G401 (cell line): ENCODE results near the gene CCL5. TPM values are rescaled to one million over a fixed set of nuclear protein-coding genes. Genes with fewer than 3 reads are reported as not detected.
"Not testable (repeated sequence)": the region's sequence is repeated elsewhere in the genome, so short reads cannot be mapped to it uniquely, and the experiment has no call there.

Source experiments
- DNase-seq: peaks from one replicate; pipeline ENCODE4 v3.0.0-alpha.2; 2015; ENCODE audit warnings: low spot score
- in situ Hi-C: cut with HindIII; loops from 2 replicates; pipeline ENCODE4 v1.10.0; 2016; ENCODE audit warnings: low sequenced_read_pairs, mixed read lengths
- total RNA-seq: library from RNA; depleted of rRNA; stranded (reverse); fragments of >200 nt; shearing (Covaris generic); gene quantifications from 2 replicates; pipeline ENCODE4 v1.2.3, GENCODE V29; 2014

The CCL5 gene
- total RNA-seq, 1 experiment from 2014 or later: not detected

DNA sequence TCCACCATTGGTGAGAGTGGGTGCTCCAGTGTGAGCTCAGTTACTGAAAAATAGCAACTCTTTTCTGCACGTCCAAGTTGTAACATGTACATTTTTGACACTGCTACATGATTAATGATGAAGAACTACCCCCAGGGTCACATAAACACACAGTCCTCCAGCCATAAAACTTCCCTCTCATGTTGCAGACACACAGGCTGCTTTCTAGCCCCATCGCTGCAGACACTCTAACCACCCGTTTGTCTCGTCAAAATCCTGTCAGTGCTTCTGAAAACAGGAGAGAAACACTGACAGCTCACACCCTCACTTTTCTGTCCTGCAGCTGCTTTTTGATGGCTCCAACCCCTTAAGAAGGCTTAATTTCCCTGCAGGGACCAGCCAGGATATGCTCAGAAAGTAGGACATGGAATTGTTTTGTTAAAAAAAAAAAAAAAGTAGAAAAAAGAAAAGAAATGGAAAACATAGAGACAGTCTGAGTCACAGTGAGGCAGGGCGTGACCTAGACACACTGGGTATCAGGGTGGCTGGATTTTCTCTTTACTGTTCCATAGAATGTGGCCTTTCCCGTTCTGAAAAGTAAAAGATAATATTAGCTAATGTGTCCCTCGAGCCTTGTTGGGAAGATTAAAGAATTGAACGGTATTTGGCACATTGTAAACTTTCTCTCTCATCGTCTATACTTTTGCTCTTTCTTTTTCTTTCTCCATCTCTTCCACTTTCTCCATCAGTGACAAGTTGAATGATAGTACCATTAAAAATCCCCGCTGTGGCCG is 20.7 kb upstream of the CCL5 start:
- no peak for DNase-seq
- in situ Hi-C loops: no loop called here

DNA sequence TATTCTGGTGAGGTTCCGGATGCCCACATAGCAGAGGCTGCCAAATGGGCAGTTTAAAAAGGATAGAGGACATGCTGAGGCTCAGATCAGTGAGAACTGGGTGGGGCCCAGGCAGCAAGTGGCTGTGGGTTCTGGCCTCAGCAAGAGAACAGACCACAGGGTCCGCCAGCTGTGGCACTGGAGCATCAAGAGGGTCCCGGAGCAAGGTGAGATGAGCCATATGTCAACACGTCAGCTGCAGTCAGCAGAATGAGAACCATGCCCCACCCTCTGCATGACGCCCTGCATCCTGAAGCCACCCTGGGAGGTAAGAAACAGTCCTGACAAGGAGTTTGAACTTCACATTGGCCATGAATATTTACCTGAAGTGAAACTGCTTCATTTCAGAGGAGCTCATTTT is 20.1 kb upstream of the CCL5 start:
- no peak for DNase-seq
- in situ Hi-C loops: no loop called here

DNA sequence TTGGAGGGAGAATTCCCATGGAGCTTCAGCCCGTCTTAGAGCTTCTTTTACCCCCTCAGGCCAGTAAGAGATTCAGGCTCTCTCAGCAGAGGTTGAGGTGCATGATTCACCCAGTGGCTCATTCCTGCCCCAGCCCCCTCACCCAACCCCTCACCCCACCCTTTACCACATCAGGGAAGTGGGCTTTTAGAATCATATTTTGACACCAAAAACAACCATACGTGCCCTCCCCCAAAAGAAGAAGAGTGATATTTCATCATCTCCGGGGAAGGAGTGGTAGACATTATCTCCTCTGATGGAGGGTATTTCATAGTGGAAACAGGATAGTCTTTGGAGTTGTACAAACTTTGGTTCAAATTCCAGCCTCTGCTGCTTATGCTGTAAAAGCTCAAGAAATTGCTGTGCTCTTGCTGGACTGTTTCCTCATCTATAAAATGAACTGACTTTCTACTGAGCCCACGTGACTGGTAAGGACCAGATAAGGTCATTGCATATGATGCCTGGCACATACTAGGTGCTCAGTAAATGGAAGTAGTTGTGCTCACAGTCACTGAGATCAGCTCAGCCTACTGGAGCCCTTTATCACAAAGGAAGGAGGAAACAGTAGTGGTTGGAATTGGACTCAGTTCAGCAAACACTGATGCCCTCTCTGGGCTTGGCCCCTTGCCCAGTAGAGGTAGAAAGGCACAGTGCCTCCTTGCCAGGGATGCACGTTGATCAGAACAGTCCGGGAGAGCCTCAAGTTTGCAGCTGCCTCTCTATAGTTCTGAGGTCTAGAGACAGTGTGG is 18.3 kb upstream of the CCL5 start:
- no peak for DNase-seq
- in situ Hi-C loops: no loop called here

DNA sequence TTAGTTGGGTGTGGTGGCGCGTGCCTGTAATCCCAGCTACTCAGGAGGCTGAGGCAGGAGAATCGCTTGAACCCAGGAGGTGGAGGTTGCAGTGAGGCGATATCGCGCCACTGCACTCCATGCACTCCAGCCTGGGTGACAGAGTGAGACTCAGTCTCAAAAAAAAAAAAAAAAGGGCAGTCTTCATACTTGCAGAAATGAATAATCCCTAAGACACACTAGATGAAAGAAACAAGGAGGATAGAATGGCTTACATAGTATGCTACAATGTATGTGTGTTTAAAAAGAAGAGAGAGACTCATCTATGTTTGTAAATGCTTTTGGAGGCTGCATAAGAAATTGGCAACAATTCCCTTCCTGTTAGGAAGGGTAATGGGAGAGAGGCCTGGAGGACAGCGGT is 17.6 kb upstream of the CCL5 start:
- DNase-seq, in situ Hi-C loops: not testable (repeated sequence)

DNA sequence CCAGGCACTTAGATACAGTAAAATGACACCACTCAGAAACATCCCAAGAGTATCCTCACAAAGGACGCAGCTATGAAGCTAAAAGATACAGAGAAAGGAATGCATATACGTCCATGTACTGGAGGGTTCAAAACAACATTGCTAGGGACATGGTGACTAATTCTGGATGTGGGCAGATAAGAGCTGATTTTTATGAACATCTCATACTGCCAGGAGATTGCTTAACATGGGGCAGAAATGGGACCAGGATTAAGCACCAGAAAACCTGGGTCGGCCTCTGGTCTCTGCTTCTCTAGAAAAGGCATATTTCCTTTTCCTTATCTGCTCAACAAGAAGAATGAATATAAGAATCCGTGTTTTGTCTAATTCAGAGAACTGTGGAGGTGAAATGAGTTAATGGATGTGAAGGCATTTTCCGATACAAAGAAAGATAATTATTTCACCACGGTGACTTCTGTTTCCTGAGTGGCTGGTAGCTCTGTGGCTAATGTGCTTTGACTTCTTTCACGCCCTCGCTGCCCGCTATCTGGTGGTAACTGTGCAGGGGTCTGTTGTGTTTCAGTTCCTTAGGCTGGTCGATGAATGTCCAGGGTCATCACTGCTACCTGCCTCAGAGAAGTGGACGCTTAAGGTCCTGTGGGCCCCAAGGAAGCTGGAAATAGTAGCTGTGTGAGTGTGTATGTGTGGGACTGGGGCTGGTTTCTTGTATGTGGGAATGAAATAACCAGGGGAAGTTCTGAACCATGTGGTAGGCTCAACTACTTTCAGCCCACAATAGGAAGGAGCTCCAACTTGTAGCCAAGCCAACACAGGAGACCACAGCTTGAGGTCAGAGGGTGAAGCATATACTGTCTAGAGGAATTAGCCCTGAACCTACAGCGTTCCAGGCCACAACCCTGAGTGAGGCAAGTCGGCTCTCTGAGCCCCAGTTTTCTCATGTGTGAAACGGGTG is 15.8 kb upstream of the CCL5 start:
- in situ Hi-C loops: no loop called here
- DNase-seq: no peak

DNA sequence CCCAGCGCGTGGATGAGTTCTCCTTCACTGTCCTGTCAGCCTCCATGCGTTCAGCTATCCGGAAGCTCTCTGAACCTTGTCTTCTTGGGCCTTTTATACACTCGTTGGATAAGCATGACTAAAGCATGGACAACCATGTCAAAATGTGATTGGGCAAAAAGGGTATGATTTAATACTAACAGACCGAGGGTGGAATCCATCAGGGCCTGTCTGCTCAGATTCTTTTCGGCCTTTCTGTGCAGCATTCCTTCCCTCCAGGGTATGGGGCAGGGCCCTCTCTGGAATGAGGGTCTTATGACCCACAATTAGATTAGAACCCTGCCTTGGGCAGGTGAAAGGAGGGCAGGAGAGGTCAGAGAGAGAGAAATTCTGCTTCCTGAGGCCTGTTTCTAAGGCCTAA is 14.0 kb upstream of the CCL5 start:
- in situ Hi-C loops: no loop called here
- no peak for DNase-seq

DNA sequence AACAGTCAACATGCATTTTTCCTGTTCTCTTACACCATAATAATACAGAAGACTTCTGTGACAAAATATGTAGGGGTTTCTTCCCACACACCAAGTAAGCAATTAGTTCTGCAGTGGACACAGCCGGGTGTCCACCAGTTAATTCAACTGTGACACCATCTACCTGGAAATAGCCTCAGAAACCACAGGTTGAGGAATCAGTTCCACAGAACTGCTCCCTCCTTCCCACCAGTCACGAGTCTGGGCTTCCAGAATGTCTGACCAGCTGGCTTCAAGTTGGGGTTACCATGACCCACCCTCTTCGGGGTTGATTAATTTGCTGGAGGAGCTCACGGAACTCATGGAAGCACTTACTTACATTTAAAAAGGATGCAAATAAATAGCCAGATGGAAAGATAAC is 13.6 kb upstream of the CCL5 start:
- no peak for DNase-seq
- in situ Hi-C loops: no loop called here

DNA sequence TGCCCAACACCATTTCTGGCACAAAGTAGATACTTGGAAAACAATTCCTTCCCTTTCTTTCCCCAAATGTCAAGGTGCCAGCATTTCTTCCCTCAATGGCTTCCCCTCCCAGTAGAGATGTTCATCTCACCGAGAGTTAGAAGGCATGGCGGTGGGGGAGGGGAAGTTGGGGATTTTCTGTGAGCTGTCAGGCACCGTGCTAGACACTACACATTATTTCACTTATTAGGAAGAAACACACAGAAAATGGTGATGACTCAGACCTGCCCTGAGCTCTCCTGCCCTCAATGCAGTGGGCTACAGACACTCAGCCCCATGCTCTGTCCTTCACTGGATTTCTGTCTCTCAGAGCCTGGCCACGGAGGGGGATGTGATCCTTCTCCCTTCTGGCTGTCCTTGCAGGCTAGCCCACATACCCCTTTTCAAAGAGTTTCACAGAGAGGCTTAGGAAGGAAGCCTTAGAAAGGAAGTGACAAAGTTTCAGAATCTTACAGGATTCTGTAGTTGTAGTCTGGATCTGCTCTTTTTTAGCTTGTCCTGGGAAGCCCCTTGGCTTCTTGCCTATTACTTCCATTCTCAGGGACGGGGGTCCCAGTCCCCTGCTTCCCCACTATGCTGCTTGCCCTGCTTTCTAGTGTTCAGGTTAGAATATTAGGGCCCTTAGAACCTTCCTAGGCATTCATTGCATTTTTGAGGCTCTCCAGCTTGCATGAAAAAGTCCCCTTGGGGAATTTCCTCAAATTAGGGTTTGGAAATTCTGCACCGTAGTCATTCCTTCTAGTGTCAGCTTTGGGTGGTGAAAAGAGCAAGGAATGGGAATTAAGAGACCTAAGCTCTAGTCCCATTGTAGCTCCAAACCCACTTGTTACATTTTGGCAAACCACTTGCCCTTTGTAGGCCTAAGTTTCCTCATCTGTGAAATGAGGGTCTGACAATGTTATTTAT is 12.2 kb upstream of the CCL5 start:
- in situ Hi-C loops: no loop called here
- no peak for DNase-seq

DNA sequence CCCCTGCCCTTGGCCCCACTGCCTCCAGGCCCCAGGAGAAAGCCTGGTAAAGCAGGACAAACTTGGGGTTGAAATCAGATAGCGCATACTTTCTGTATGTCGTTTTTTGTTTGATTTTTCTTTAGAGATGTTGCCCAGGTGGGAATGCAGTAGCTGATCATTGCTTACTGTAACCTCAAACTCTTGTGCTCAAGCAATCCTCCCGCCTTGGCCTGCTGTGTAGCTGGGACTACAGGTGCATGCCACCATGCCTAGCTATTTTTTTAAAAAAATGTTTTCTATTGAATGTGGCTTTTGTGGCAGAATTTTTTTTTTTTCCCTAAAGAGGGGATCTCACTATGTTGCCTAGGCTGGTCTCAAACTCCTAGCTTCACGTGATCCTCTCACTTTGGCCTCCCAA is 11.1 kb upstream of the CCL5 start:
- in situ Hi-C loops: no loop called here
- no peak for DNase-seq

DNA sequence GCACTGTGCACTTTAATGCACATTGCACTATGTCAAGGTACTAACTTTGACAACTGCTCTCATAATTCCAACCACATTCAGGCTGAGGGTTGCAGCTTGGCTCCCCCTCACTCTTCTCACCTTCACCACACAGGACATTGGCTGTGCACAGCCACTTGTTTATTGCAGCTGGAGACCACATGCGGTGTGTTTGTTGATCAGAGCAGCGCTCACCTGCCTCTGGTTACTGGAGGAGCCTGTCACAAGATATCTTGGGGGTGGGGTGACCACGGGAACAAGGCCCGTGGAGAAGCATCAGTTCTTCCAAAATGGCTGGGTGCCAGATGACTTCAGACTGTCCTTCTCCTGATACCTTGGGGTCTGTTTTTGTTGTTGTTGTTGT is 10.6 kb upstream of the CCL5 start:
- DNase-seq: no peak
- in situ Hi-C loops: no loop called here

DNA sequence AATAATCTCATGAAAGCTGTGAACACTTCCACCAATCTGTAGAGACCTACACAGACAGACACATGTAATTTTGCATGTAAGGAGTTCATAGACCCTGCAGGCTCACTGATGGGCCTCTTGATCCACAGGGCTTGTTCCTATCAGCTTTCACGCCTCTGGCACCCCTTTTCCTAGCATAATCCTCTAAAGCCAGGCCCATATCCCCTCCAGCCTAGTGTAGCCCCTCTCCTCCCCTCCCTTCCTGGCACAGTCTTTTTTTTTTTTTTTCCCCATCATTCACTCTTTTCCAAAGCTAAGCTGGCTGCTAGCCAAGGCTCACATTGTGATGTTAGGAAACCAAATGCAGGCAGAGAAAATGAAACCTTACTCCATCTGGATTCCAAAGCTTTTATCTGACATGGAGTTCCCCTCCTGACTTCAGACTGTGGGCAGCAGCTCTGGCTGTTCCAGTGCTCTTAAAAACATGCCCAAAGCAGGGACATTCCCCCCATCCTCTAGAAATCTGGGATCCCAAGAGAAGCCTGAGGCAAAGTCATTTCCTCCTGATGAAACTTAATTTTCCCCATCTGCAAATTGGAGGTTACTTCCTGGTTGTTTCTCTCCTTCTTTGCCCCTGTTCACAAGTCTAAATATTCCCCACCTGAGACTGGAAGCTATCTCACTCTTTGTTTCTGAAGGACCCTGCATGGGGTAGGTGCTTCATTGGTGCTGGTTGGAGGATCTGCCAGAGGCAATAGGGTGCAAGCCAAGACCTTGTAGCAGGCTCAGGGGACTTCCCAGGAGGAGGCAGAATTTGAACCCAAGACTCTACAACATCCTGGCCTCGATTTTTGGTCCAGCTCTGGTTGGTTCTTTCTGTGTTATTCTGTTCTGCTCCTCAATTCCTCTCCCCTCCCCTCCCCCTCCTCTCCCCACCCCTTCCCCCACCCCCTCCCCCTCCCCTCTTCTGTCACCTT is 9.9 kb upstream of the CCL5 start:
- DNase-seq: peak; percentile 8
- in situ Hi-C loops: no loop called here

DNA sequence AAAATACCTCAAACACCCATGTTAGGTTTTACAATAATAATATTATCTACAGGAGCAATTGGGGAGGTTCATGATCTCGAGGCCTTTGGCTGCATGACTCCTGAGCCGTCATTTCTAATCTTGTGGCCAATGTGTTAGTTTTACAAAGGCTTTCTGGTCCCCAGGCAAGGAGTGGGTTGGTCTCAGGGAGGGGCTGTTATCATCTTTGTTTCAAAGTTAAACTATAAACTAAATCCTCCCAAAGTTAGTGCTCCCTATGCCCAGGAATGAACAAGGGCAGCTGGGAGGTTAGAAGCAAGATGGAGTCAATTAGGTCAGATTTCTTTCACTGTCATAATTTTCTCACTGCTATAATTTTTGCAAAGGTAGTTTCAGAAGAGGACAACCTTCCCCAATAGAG is 9.1 kb upstream of the CCL5 start:
- in situ Hi-C loops: no loop called here
- no peak for DNase-seq

DNA sequence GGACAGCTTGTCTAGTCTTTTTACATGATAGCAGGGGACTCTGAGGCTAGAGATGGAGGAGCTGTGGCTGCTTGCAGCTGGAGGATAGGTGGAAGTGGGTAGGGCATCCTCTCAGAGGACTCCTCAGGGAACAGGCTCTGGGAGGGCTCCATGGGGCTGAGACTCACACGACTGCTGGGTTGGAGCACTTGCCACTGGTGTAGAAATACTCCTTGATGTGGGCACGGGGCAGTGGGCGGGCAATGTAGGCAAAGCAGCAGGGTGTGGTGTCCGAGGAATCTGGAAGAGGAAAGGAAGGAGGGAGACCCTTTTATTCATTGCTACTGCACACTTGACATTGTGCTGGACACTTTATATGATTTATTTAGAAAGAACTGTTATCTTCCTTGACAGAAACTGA is 1.8 kb downstream of the CCL5 start:
- in situ Hi-C loops: no loop called here
- DNase-seq: no peak

DNA sequence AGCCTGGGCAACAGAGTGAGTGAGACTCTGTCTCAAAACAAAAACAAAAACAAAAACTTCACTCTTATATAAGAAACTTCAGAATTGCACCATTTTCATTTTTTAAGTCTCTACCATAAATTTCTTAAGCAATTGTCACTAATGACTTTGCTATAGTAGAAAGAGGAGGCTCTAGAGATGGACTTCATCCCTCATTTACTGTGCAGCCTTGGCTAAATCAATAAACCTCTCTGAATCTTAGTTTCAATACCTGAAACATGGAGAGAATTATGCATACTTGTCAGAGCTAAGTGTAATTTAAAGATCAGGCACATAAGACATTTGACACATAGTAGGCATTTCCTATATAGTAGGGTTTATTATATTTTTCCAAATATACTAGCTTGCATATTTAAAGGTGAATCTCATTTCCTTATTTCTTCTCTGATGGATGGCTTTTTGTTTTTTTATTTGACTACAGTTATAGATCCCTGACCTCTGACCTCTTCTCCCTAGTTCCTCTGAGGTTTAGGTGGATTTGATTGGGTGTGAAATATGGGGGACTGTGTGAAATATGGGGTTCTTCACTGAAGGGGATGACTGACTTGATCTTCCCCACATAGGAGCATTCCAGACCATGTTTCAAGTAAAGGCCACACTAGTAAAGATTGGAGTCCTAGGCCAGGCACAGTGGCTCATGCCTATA is 2.7 kb downstream of the CCL5 start:
- no peak for DNase-seq
- in situ Hi-C loops: no loop called here

DNA sequence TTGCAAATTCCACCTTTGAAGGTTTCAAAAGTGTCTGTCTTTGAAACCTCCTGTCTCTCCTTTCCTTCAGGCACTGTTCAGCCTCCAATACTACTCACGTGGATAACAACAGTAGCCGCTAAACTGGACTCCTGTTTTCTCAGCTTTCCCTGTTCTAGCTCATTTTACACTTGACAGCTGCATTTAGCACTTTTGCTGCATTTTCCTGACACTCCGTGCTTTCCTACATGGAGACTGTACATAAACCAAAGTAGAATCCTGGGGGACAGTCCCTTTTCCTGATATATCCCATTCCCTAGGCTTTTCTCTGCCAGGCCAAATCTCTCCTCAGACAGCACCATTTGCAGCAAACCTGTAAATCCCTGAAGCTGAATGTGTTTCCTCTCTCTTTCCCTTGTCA is 3.6 kb downstream of the CCL5 start:
- DNase-seq: no peak
- in situ Hi-C loops: no loop called here

DNA sequence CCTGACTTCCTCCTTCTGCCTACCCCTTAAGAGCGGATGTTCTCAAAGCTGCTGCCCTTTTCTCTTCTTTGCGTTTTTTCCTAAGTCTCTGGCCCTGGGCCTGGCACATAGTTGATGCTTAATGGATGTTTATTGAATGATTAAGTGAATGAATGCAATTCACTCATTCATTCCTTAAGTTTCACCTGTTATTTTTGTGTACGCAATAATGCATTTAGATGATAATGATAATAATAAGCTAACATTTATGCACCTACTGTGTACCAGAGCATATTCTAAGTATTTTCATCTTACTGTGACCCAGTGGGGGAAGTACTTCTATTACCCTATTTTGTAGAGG is 4.4 kb downstream of the CCL5 start:
- in situ Hi-C loops: no loop called here
- DNase-seq: no peak

DNA sequence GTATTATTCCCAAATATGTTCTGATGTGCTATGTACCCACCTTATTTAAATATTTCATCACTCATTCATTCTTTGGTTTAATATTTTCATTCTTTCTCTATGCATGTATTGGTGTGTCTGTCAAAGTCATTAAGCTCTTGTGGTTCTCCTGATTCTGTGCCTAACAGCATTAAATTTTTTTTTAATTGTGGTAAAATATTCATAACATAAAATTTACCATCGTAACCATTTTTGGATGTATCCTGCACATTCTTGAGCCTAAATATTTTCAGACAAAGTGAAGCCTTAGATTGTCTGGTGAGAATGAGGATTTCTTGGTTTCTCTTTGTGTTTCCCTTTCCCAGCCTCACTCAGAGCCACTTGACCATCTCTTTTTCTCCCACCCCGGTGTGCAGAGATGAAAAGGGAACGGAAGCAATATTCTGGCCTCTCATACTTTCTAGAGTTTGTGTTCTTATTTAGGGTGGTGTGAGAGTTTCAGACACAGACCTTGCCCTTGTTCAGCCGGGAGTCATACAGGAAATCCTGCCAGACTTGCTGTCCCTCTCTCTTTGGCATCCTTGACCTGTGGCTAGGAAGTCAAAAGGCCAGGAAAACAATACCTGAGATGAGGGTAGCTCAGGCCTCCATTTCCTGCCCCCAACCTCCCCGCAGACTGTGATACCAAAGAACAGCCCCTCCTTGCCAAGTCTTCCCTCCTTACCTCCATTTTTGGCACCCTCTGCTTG is 4.9 kb downstream of the CCL5 start:
- in situ Hi-C loops: no loop called here
- no peak for DNase-seq
